Measurements from ENCODE around the gene GPR162. TPM values are rescaled to one million over a fixed set of nuclear protein-coding genes. Genes with fewer than 3 reads are reported as not detected.

GPR162 gene
- total and polyA plus RNA-seq, 2 of the 4 experiments (the other 2 are of a cell fraction), result 2.9 to 6.0 TPM

DNA sequence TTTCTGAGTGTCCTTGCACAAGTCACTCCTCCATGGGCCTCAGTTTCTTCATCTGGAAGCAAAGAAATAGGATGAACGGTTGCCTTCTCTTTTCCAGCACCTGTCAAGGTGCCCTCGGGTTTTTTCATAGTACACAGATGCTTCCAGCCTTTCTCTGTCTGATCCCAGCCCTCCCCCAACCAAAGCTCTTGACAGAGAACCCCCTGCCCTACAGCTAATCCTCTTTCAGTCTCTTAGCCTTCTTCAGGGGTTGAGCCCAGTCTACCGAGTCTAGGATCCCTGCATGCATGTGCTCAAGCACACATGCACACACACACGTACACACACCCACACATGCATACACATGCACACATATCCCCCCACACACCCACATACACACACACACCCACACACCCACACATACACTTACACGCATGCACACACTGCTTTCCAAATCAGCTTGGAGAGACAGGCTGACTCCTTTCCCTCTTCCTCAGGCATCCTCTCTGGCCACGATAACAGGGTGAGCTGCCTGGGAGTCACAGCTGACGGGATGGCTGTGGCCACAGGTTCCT lies 24.8 kb downstream of the GPR162 start:
- no peak overlapping the region for H4K91ac ChIP-seq (ENCODE audit: insufficient read depth, low read depth, low read length)
- no peak overlapping the region for H3K4ac ChIP-seq (ENCODE audit: low read depth, low read length)
- intact Hi-C loops (cut with micrococcal nuclease) (no loop called here), dilution Hi-C loops (cut with HindIII; ENCODE audit: low sequenced_read_pairs, unreplicated experiment) (no loop called here), in situ Hi-C loops (cut with MboI; ENCODE audit: low sequenced_read_pairs) (no loop called here)
- no peak overlapping the region for H4K5ac ChIP-seq (ENCODE audit: low read depth, low read length)
- no peak overlapping the region for H2BK120ac ChIP-seq (ENCODE audit: low read depth, low read length)
- DNase-seq (no peak), ATAC-seq (ENCODE audit: low read depth) (no peak)
- no peaks in the 10 kb centered on the region for H3K27me3 ChIP-seq (ENCODE audit: control insufficient read depth, insufficient read depth, low read length)
- H3K9me3 ChIP-seq (ENCODE audit: control insufficient read depth, insufficient read depth, low read length), result no peaks in the 10 kb centered on the region
- 75% methylated on average over 2 of the region's 7 CpGs; no CpG with 5 or more reads in 1 of the 2 experiments for WGBS, 2 experiments (ENCODE audit: extremely low coverage in 2 of 2, insufficient read length in 1 of 2)
- no peak overlapping the region for H3K27ac ChIP-seq (ENCODE audit: insufficient read depth, low read length)
- peaks cover 58% of the 10 kb centered on the region for H3K36me3 ChIP-seq (ENCODE audit: control insufficient read depth, insufficient read depth, low read length)
- no peak overlapping the region for H2BK5ac ChIP-seq (ENCODE audit: low read depth, low read length, poor library complexity, severe bottlenecking)
- H2AFZ ChIP-seq (replicated peaks; ENCODE audit: low read length, poor library complexity), result no peak overlapping the region
- ChIA-PET CTCF (no interaction called here), POLR2A (ENCODE audit: unreplicated experiment) (no interaction called here)
- BruUV-seq (replicated peaks), result no TSS peak
- no peak overlapping the region for H3K14ac ChIP-seq (replicated peaks; ENCODE audit: low read depth, low read length)
- H3K4me3 ChIP-seq (ENCODE audit: insufficient read depth, low read depth, low read length), result no peak overlapping the region
- H2AK9ac ChIP-seq (replicated peaks; ENCODE audit: low read depth, low read length, poor library complexity), result no peak overlapping the region
- H2BK20ac ChIP-seq (ENCODE audit: low read depth, low read length), result no peak overlapping the region
- H2AK5ac ChIP-seq (ENCODE audit: low read depth, low read length), result no peak overlapping the region
- H4K8ac ChIP-seq (ENCODE audit: low read depth in 2 of 2, low read length in 2 of 2), result no peak overlapping the region
- peaks cover 6 to 20% of the 10 kb centered on the region in 2 experiments; a peak in 3 of 4 replicates for H3K79me1 ChIP-seq (ENCODE audit: low read depth in 1 of 2, low read length in 2 of 2)
- H3K9ac ChIP-seq (ENCODE audit: low read depth, low read length), result no peak overlapping the region
- no peaks in the 10 kb centered on the region for H3K4me1 ChIP-seq (ENCODE audit: control insufficient read depth, insufficient read depth, low read length)
- no peak overlapping the region for H3K56ac ChIP-seq (ENCODE audit: extremely low read depth, insufficient read depth, low read length)
- H3K23ac ChIP-seq (ENCODE audit: low read depth, low read length), result no peak overlapping the region
- H3K4me2 ChIP-seq (ENCODE audit: low read depth, low read length), result no peak overlapping the region
- H2BK15ac ChIP-seq (ENCODE audit: low read depth, low read length), result no peak overlapping the region
- H3K9me1 ChIP-seq (ENCODE audit: insufficient read depth, low read length), result no peaks in the 10 kb centered on the region
- H4K20me1 ChIP-seq (ENCODE audit: insufficient read depth, low read length), result peaks cover 5% of the 10 kb centered on the region
- H3K18ac ChIP-seq (ENCODE audit: low read depth, low read length), result no peak overlapping the region
- TF ChIP-seq BHLHE40 (IDR thresholded peaks at IDR 0.05; ENCODE audit: low read depth, low read length) (no peak), RFX5 (IDR thresholded peaks at IDR 0.05; ENCODE audit: low read depth, low read length) (no peak), POLR2A (IDR thresholded peaks at IDR 0.05; ENCODE audit: low read depth, low read length) (no peak), MXI1 (IDR thresholded peaks at IDR 0.05; ENCODE audit: borderline replicate concordance, low read depth, low read length) (no peak), NFE2L2 (IDR thresholded peaks at IDR 0.05; ENCODE audit: low read depth, low read length) (no peak), CEBPB (IDR thresholded peaks at IDR 0.05; ENCODE audit: low read depth, low read length) (no peak), CHD1 (IDR thresholded peaks at IDR 0.05; ENCODE audit: low read depth, low read length) (no peak), MAZ (IDR thresholded peaks at IDR 0.05; ENCODE audit: borderline replicate concordance, low read depth, low read length) (no peak), RCOR1 (IDR thresholded peaks at IDR 0.05; ENCODE audit: insufficient replicate concordance, low read length) (no peak), FOS (IDR thresholded peaks at IDR 0.05; ENCODE audit: low read depth, low read length) (no peak), MAFK (IDR thresholded peaks at IDR 0.05; ENCODE audit: low read depth, low read length) (no peak), RAD21 (IDR thresholded peaks at IDR 0.05; ENCODE audit: low read length) (no peak), SMC3 (IDR thresholded peaks at IDR 0.05; ENCODE audit: low read depth, low read length) (no peak)
- TF ChIP-seq, protein P1, sequence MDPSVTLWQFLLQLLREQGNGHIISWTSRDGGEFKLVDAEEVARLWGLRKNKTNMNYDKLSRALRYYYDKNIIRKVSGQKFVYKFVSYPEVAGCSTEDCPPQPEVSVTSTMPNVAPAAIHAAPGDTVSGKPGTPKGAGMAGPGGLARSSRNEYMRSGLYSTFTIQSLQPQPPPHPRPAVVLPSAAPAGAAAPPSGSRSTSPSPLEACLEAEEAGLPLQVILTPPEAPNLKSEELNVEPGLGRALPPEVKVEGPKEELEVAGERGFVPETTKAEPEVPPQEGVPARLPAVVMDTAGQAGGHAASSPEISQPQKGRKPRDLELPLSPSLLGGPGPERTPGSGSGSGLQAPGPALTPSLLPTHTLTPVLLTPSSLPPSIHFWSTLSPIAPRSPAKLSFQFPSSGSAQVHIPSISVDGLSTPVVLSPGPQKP (IDR thresholded peaks at IDR 0.05; ENCODE audit: borderline replicate concordance, low read depth, low read length), result no peak
- TF ChIP-seq, protein P2, sequence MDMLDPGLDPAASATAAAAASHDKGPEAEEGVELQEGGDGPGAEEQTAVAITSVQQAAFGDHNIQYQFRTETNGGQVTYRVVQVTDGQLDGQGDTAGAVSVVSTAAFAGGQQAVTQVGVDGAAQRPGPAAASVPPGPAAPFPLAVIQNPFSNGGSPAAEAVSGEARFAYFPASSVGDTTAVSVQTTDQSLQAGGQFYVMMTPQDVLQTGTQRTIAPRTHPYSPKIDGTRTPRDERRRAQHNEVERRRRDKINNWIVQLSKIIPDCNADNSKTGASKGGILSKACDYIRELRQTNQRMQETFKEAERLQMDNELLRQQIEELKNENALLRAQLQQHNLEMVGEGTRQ (IDR thresholded peaks at IDR 0.05; ENCODE audit: low read depth, low read length), result no peak
- TF ChIP-seq, protein P3, sequence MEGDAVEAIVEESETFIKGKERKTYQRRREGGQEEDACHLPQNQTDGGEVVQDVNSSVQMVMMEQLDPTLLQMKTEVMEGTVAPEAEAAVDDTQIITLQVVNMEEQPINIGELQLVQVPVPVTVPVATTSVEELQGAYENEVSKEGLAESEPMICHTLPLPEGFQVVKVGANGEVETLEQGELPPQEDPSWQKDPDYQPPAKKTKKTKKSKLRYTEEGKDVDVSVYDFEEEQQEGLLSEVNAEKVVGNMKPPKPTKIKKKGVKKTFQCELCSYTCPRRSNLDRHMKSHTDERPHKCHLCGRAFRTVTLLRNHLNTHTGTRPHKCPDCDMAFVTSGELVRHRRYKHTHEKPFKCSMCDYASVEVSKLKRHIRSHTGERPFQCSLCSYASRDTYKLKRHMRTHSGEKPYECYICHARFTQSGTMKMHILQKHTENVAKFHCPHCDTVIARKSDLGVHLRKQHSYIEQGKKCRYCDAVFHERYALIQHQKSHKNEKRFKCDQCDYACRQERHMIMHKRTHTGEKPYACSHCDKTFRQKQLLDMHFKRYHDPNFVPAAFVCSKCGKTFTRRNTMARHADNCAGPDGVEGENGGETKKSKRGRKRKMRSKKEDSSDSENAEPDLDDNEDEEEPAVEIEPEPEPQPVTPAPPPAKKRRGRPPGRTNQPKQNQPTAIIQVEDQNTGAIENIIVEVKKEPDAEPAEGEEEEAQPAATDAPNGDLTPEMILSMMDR (conservative IDR thresholded peaks at IDR 0.05; ENCODE audit: low read depth, low read length), result no peak

All from IMR-90 (cell line).